GM12878 (cell line): Measurements from ENCODE around the gene MST1. TPM values are rescaled to one million over a fixed set of nuclear protein-coding genes. Genes with fewer than 3 reads are reported as not detected.

Experiments used
- CEBPB ChIP-seq, 2 experiments: fragments of 150-350 bp in 1 of 2; IDR thresholded peaks; 2 replicates each; pipeline ENCODE4 v1.6.1; 2012 to 2014; ENCODE audit warnings: low read depth in 2 of 2, low read length in 2 of 2, borderline replicate concordance in 1 of 2, inconsistent platforms in 1 of 2
- CHD2 ChIP-seq: IDR thresholded peaks from 2 replicates; pipeline ENCODE4 v1.6.1; 2011; ENCODE audit warnings: low read depth, low read length, improper control_type of control experiment, borderline replicate concordance
- E2F8 ChIP-seq: fragments of 450-650 bp; IDR thresholded peaks from 2 replicates; pipeline ENCODE4 v1.6.1; 2018; ENCODE audit warnings: mild to moderate bottlenecking, low read depth, moderate library complexity; ENCODE audit not compliant: partially characterized antibody
- EP300 ChIP-seq, 2 experiments: fragments of 150-350 bp in 1 of 2; IDR thresholded peaks; 2 replicates each; pipeline ENCODE4 v1.6.1; 2011 to 2012; ENCODE audit warnings: low read depth in 2 of 2, low read length in 2 of 2, borderline replicate concordance in 1 of 2, improper control_type of control experiment in 1 of 2, inconsistent platforms in 1 of 2; ENCODE audit not compliant: control insufficient read depth in 1 of 2
- FOXK2 ChIP-seq: fragments of 450-650 bp; IDR thresholded peaks from 2 replicates; pipeline ENCODE4 v1.6.1; 2017; ENCODE audit warnings: mild to moderate bottlenecking, moderate library complexity
- HDGF ChIP-seq: fragments of 450-650 bp; IDR thresholded peaks from 2 replicates; pipeline ENCODE4 v1.6.1; 2016; ENCODE audit warnings: antibody characterized with exemption
- KAT2A ChIP-seq: conservative IDR thresholded peaks from 2 replicates; pipeline ENCODE4 v1.6.1; 2011; ENCODE audit warnings: low read depth, low read length; ENCODE audit not compliant: control insufficient read depth
- KDM1A ChIP-seq: fragments of 200-600 bp; sonication (generic); IDR thresholded peaks from 2 replicates; pipeline ENCODE4 v1.6.1; 2016; ENCODE audit warnings: borderline replicate concordance
- MEF2B ChIP-seq: fragments of 450-650 bp; IDR thresholded peaks from 2 replicates; pipeline ENCODE4 v1.6.1; 2018; ENCODE audit warnings: mild to moderate bottlenecking, moderate library complexity; ENCODE audit not compliant: partially characterized antibody, poor library complexity, severe bottlenecking
- MLLT1 ChIP-seq: fragments of 450-650 bp; IDR thresholded peaks from 2 replicates; pipeline ENCODE4 v1.6.1; 2016; ENCODE audit warnings: mild to moderate bottlenecking
- NFXL1 ChIP-seq: fragments of 450-650 bp; IDR thresholded peaks from 2 replicates; pipeline ENCODE4 v1.6.1; 2017; ENCODE audit warnings: antibody characterized with exemption, mild to moderate bottlenecking, borderline replicate concordance
- POLR2AphosphoS2 ChIP-seq: IDR thresholded peaks from 2 replicates; pipeline ENCODE4 v1.6.1; 2011; ENCODE audit warnings: low read depth, mild to moderate bottlenecking, low read length, improper control_type of control experiment, moderate library complexity
- RB1 ChIP-seq: fragments of 450-650 bp; formaldehyde crosslinking; IDR thresholded peaks from 2 replicates; pipeline ENCODE4 v1.6.1; 2017; ENCODE audit warnings: mild to moderate bottlenecking, borderline replicate concordance
- RUNX3 ChIP-seq: IDR thresholded peaks from 2 replicates; pipeline ENCODE4 v1.6.1; 2012; ENCODE audit warnings: low read length, inconsistent platforms
- SIX5 ChIP-seq: IDR thresholded peaks from 2 replicates; pipeline ENCODE4 v1.6.1; 2011; ENCODE audit warnings: mild to moderate bottlenecking, low read depth, low read length, moderate library complexity; ENCODE audit not compliant: severe bottlenecking
- TBL1XR1 ChIP-seq: IDR thresholded peaks from 2 replicates; pipeline ENCODE4 v1.6.1; 2012; ENCODE audit warnings: low read depth, low read length, improper control_type of control experiment
- TCF7 ChIP-seq: IDR thresholded peaks from 2 replicates; pipeline ENCODE4 v1.6.1; 2014; ENCODE audit warnings: antibody characterized with exemption, borderline replicate concordance
- ZNF622 ChIP-seq: fragments of 450-650 bp; IDR thresholded peaks from 2 replicates; pipeline ENCODE4 v1.6.1; 2017; ENCODE audit warnings: mild to moderate bottlenecking, inconsistent platforms
- polyA plus RNA-seq, 11 experiments: library from polyadenylated mRNA; depleted of rRNA in 4 of 11; unstranded in 6 of 11; stranded (reverse) in 5 of 11; fragments of >200 nt; fragmentation: Nextera tagmentation in 4 of 11; fragmentation: Illumina TruSeq in 1 of 11; extraction: Ambion mirVana in 4 of 11; extraction: Trizol in 1 of 11; gene quantifications; 1 replicate in 1 of 11; 2 replicates in 10 of 11; pipeline versions ENCODE4 v1.2.1 to v1.2.3, GENCODE V29; 2011 to 2016; ENCODE audit warnings: inconsistent platforms in 2 of 11, missing spikeins in 2 of 11, low read depth in 1 of 11
- total RNA-seq, 4 experiments: library from RNA; depleted of rRNA in 3 of 4; stranded (reverse); fragments of >200 nt in 3 of 4; fragmentation: Illumina TruSeq in 1 of 4; extraction: Trizol in 1 of 4; gene quantifications; 2 replicates each; pipeline versions ENCODE4 v1.2.1 to v1.2.3, GENCODE V29; 2013 to 2021
- TF ChIP-seq, protein P1 (sequence below): IDR thresholded peaks from 2 replicates; pipeline ENCODE4 v1.6.1; 2012; ENCODE audit warnings: low read depth, low read length, improper control_type of control experiment
- TF ChIP-seq, protein P2 (sequence below): fragments of 450-650 bp; IDR thresholded peaks from 2 replicates; pipeline ENCODE4 v1.6.1; 2014; ENCODE audit warnings: mild to moderate bottlenecking

MST1 gene
- total and polyA plus RNA-seq, 10 of the 15 experiments (the other 5 are each of a cell fraction or from before 2014, with no cell fraction given): 1.2 to 25.5 (median 4.1) TPM

- TF ChIP-seq MLLT1 (peak; percentile 18; the same call in 1 of the 2 replicates), SIX5 (no peak), E2F8 (no peak), KAT2A (no peak), MEF2B (no peak), TCF7 (no peak), NFXL1 (no peak), RUNX3 (peak; percentile 1; the same call in 1 of the 2 replicates), RB1 (peak; percentile 63; the same call in 1 of the 2 replicates), TBL1XR1 (no peak), CHD2 (no peak), KDM1A (no peak), CEBPB (IDR thresholded peaks at IDR 0.05; ENCODE audit: borderline replicate concordance in 1 of 2, low read depth in 2 of 2, low read length in 2 of 2) (no peak), HDGF (peak; percentile 67; the same call in 1 of the 2 replicates), ZNF622 (no peak), EP300 (IDR thresholded peaks at IDR 0.05; ENCODE audit: borderline replicate concordance in 1 of 2, control insufficient read depth in 1 of 2, low read depth in 2 of 2, low read length in 2 of 2) (no peak), POLR2AphosphoS2 (peak; percentile 93; the same call in 1 of the 2 replicates), FOXK2 (no peak)
- TF ChIP-seq, protein P1, sequence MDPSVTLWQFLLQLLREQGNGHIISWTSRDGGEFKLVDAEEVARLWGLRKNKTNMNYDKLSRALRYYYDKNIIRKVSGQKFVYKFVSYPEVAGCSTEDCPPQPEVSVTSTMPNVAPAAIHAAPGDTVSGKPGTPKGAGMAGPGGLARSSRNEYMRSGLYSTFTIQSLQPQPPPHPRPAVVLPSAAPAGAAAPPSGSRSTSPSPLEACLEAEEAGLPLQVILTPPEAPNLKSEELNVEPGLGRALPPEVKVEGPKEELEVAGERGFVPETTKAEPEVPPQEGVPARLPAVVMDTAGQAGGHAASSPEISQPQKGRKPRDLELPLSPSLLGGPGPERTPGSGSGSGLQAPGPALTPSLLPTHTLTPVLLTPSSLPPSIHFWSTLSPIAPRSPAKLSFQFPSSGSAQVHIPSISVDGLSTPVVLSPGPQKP: no peak
- TF ChIP-seq, protein P2, sequence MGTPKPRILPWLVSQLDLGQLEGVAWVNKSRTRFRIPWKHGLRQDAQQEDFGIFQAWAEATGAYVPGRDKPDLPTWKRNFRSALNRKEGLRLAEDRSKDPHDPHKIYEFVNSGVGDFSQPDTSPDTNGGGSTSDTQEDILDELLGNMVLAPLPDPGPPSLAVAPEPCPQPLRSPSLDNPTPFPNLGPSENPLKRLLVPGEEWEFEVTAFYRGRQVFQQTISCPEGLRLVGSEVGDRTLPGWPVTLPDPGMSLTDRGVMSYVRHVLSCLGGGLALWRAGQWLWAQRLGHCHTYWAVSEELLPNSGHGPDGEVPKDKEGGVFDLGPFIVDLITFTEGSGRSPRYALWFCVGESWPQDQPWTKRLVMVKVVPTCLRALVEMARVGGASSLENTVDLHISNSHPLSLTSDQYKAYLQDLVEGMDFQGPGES: no peak
Observed at GRCh38 chr3:49719214-49719884, 30.1 kb upstream of the MST1 start, which contains the start of gene AMIGO3 (continued).
